GM12891 (cell line): ENCODE measurements around the gene TRANK1.
"Not testable (repeated sequence)": the region's sequence is repeated elsewhere in the genome, so short reads cannot be mapped to it uniquely, and the experiment has no call there.

Experiments used
- DNase-seq: peaks from one replicate; pipeline ENCODE4 v3.0.0; 2011; ENCODE audit warnings: low spot score; ENCODE audit not compliant: insufficient read length
- FAIRE-seq: peaks from 2 replicates; lab custom pipeline; 2011; peaks lifted over from hg19 to GRCh38; lab: Jason Lieb, UNC
- PAX5 ChIP-seq: IDR thresholded peaks from 2 replicates; pipeline ENCODE4 v1.6.1; 2011; ENCODE audit warnings: low read length, moderate library complexity, mild to moderate bottlenecking; ENCODE audit not compliant: insufficient read depth, severe bottlenecking
- POLR2A ChIP-seq: IDR thresholded peaks from 2 replicates; pipeline ENCODE4 v1.6.1; 2011; ENCODE audit warnings: low read depth, low read length, control low read depth
- POLR2AphosphoS5 ChIP-seq: IDR thresholded peaks from 2 replicates; pipeline ENCODE4 v1.6.1; 2011; ENCODE audit warnings: low read depth, low read length, control low read depth
- POU2F2 ChIP-seq: IDR thresholded peaks from 2 replicates; pipeline ENCODE4 v1.6.1; 2011; ENCODE audit warnings: low read depth, mild to moderate bottlenecking, control low read depth, low read length, moderate library complexity
- SPI1 ChIP-seq: IDR thresholded peaks from 2 replicates; pipeline ENCODE4 v1.6.1; 2011; ENCODE audit warnings: low read depth, low read length, control low read depth
- TAF1 ChIP-seq: IDR thresholded peaks from 2 replicates; pipeline ENCODE4 v1.6.1; 2011; ENCODE audit warnings: low read depth, low read length, control low read depth

TRANK1 gene

GRCh38 chr3:36904641-36905040, 40.2 kb downstream of the TRANK1 start:
- no peak for DNase-seq
- no peak for TF ChIP-seq POLR2AphosphoS5
- TF ChIP-seq TAF1, result no peak
- TF ChIP-seq PAX5, result no peak
- no peak for TF ChIP-seq SPI1
- no peak for TF ChIP-seq POU2F2
- TF ChIP-seq POLR2A, result no peak
- FAIRE-seq, result no peak

DNA sequence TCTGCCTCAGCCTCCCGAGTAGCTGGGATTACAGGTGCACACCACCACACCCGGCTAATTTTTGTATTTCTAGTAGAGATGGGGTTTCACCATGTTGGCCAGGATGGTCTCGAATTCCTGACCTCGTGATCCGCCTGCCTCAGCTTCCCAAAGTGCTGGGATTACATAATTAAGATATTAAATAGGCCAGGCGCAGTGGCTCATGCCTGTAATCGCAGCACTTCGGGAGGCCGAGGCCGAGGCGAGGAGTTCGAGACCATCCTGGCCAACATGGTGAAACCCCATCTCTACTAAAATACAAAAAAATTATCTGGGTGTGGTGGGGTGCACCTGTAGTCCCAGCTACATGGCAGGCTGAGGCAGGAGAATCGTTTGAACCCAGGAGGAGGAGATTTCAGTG, 40.8 kb downstream of the TRANK1 start:
- not testable (repeated sequence) for FAIRE-seq, DNase-seq

GRCh38 chr3:36903119-36903882, 41.6 kb downstream of the TRANK1 start:
- DNase-seq (no peak), FAIRE-seq (no peak)
- TF ChIP-seq PAX5 (no peak), SPI1 (no peak), TAF1 (no peak), POLR2A (no peak), POU2F2 (no peak), POLR2AphosphoS5 (no peak)

DNA sequence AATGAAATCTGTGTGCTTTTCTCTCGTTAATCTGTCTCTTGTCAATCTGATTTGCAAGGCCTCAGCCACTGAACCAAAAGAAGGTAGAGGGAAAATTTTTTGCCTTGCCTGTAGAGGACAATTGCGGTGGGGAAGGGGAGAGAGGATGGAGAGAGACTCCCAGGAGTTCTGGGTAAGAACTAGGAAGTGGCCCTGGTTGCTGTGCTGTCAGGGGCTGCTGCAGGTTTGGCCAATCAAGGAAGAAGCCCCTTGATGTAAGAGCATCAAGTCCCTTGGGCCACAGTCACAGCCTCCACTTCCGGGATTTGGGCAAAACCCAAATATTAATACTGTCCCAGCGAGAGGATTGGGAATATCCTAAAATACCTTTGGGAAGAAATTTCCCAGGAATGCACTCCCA, 43.3 kb downstream of the TRANK1 start:
- DNase-seq, result no peak
- TF ChIP-seq POLR2AphosphoS5, result no peak
- TF ChIP-seq TAF1, result no peak
- no peak for TF ChIP-seq PAX5
- TF ChIP-seq POLR2A, result no peak
- no peak for TF ChIP-seq POU2F2
- TF ChIP-seq SPI1, result no peak
- no peak for FAIRE-seq

DNA sequence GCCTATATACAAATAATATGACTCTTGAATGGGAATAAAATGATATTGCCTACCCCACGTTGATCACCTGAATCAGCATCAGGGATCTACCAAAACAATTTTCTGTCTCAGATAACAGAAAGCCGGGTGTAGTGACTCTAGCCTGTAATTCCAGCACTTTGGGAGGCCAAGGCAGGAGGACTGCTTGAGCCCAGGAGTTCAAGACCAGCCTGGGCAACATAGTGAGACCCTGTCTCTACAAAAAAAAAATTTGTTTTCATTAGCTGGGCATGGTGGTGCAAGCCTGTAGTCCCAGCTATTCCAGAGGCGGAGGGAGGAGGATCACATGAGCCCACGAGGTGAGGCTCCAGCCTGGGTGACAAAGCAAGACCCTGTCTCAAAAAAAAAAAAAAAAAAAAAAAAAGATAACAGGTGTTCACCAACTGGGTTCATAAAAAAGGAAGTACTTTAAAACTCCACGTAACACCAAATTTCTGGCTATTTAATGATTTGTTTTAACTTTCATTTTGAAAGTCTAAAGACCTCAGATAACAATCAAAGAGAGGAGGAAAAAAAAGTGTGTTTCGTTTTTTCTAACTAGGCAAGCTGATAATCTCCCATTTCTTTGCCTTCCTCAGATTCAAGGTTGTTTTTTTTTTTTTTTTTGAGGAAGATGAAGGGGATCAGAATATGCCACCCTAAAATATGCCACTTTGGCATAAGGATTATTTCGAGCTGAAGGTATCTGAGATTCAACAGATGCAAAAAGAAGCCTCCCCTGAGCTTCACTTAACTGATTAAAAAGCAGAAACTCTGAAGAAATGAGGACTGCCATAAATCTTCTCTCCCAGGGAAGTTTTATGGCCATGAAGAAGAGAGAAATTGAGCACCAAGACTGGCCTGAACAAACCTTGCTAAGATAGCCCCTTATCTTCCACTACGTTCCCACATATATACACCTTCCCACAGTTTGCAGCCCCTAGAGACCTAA, 44.1 kb downstream of the TRANK1 start:
- no peak for FAIRE-seq
- no peak for TF ChIP-seq SPI1
- no peak for TF ChIP-seq POLR2A
- no peak for TF ChIP-seq POLR2AphosphoS5
- TF ChIP-seq POU2F2, result no peak
- no peak for TF ChIP-seq PAX5
- no peak for DNase-seq

DNA sequence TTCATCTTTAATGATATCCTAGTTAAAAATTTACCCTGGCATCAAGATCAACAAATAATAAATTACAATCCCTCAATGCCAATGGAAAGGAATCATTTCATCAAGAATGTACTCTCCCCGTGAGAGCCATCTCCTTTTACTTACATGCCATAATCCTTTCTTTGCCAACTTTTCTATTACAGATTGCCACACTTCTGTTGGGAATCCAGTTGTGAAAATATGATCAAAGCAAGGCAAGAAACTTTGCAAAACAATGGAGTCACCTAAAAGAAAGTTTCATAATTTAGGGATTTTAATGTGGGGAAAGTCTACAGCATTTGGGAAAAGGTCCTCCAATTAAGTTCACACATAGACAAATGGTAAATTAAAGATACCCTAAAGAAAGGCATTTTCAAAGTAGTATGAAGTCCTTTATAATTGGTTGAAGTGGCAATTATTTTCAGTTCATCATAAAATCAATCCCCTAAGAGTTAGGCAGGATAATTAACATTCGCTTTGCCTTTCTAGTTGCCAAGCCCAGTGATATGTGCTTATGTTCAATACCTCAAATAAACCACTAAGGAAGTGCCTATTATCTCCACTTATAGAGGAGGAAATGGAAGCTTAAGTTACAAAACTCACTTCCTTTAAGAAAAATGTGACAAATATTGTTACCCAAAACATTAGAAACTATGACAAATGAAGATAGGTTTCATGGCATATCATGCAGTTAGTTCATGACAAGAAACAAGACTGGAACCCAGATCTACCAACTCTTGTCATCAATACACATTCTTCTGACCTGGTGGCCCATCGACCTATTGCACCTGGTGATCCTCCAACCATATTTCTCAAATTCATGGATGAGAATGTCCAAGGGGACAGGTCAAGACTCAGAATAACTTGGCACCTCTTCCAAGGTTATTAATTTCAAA, 49.1 kb downstream of the TRANK1 start:
- DNase-seq, result no peak
- FAIRE-seq, result peak; percentile 16
- TF ChIP-seq POLR2A (no peak), POU2F2 (no peak), TAF1 (no peak), PAX5 (no peak), SPI1 (0 out of 2 replicates have a peak, but pooled peaks have one; percentile 4)

DNA sequence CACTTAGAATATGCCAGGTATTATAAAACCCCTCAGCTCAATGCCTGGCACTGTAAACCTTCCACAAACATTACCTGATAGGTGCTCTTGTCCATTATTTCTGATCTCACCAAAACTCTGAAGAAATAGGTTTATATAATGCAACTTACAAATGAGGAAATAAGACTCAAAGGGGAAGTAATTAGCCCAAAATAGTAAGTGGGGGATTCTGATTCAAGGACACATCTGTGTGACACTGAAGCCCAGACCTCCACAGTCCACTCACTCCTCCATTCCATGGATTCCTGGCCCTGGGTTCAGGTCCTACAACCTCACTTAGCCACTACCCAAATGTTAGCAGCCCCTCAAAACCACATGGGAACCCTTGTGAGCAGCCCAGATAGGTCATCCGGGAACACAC, 49.9 kb downstream of the TRANK1 start:
- FAIRE-seq (peak; percentile 28), DNase-seq (no peak)
- no peak for TF ChIP-seq POU2F2

DNA sequence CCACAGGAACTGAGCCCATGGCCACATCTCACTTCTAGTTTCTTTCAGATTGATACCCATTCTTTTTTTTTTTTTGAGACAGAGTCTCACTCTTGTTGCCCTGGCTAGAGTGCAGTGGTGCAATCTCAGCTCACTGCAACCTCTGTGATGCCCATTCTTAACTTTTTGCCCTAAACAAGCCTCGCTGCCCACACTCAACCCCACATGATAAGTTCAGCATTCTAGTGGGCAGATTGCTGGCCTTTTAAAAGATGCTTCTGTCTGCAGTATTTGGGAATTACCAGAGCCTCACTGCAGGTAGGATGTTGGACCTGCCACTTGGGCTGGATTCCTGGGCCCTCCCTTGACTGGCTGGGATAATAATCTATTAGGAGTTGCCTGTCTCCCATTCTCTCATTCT, 51.0 kb downstream of the TRANK1 start:
- DNase-seq, result no peak
- TF ChIP-seq POLR2AphosphoS5, result no peak
- no peak for TF ChIP-seq POLR2A
- TF ChIP-seq SPI1, result no peak
- no peak for TF ChIP-seq TAF1
- TF ChIP-seq POU2F2, result no peak
- TF ChIP-seq PAX5, result no peak
- FAIRE-seq, result peak; percentile 9

DNA sequence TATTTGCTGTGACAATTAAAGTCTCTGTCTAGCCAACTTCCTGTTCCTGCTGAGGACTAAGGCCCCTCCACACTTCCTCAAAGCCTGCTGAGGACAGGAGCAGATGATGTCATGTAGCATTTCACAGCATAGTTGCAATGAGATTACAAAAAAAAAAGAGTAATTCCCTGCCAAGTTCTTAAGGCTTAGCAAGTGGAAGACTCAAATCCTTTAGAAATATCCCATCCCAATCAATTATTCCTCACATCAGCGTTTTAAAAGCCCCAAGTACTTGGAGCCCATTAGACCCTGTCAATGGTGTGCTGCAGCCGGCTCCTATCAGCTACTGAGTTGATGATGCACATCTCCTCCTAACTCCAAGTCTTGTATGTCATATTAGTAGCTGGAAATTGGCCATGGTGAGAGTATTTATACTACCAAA, 51.7 kb downstream of the TRANK1 start:
- no peak for DNase-seq
- TF ChIP-seq SPI1 (peak; percentile 79), TAF1 (no peak)
- FAIRE-seq, result no peak

DNA sequence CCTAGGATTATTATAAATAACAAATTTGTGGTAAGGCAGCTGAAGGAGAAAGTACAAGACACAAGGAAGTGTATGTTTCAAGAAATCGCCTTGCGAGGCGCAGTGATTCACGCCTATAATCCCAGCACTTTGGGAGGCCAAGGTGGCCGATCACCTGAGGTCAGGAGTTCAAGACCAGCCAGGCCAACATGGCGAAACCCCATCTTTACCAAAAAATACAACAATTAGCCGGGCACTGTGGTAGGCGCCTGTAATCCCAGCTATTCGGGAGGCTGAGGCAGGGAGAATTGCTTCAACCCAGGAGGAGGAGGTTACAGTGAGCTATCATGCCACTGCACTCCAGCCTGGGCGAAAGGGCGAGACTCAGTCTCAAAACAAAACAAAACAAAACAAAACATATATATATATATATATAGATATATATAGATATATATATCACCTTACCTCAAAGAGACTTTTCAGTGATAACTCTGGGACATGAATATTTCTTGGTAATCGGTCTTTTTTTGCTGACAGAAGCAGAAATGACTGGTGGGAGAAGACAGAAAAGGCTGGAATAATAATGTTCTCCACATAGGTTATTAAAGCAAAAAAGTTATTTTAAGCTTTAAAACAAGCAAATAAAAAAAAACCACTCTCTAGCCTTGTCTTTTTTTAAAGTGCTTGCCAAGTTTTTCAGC, 52.3 kb downstream of the TRANK1 start:
- FAIRE-seq (no peak), DNase-seq (no peak)
- TF ChIP-seq SPI1, result no peak
- TF ChIP-seq POLR2AphosphoS5, result no peak
- TF ChIP-seq TAF1, result no peak
- TF ChIP-seq POLR2A, result no peak
- no peak for TF ChIP-seq PAX5
- TF ChIP-seq POU2F2, result no peak
